GM21526 (cell line): Measurements from ENCODE around the gene TXNDC5.
"Not testable (repeated sequence)": the region's sequence is repeated elsewhere in the genome, so short reads cannot be mapped to it uniquely, and the experiment has no call there.

Experiments used
- ATAC-seq: cut with Tn5 transposase; IDR thresholded peaks from one replicate; pipeline ENCODE4 v1.9.1; 2021; ENCODE audit warnings: moderate library complexity; ENCODE audit not compliant: unreplicated experiment, low FRiP score

Gene TXNDC5

DNA sequence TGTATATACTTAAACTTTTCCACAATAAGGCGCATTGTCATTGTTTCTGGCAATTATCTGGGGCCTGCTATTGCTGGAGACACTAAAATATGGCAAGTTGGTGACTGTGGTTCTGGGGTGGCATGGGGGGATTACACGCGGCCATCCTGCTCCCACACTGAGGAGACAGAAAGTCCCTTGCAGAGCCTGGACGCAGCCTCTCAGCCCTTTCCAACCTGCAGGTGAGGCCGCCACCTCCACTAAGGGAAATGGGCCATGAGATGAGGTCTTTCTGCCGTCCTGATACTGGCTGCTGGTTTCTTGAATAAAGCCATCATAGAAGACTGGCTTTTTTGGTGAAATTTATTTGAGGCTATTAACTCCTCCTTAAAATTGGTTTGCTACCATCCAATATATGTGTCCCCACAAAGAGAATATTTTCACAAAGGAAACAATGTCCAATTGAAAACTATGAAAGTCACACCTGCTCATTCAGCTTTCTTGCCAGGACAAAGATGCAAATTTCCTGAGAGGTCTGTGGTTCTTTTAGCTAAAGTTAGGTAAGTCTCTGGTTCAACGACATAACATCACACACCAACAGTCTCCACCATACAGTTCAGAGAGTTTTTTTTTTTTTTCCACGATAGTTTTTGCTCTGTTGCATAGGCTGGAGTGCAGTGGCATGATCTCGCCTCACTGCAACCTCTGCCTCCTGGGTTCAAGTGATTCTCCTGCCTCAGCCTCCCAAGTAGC lies 13.0 kb downstream of the TXNDC5 start:
- ATAC-seq: peak; percentile 47

DNA sequence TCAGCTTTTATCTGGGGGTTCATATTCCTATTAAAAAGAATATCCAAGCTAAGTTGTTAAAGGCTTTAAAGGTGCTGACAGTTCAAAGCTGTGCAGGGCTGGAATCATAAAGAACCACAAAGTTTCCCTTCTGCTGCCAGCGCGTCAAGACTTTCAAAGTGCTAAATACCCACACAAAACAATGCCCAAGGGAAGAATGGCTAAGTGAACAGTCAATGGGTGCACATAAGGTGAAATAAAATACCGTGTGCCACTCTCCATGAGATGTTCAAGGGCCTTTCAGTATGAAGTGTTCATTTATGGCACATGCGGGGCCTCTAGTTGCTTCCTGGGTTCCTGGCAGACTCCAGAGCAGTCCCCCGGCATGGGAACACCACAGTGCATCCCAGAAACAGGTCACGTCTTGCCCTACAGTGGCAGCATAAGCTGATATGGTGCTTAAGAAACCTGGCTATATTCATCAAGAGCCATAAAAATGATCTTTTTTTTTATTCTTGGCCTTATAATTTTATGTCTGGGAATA lies 14.1 kb downstream of the TXNDC5 start:
- ATAC-seq: no peak

DNA sequence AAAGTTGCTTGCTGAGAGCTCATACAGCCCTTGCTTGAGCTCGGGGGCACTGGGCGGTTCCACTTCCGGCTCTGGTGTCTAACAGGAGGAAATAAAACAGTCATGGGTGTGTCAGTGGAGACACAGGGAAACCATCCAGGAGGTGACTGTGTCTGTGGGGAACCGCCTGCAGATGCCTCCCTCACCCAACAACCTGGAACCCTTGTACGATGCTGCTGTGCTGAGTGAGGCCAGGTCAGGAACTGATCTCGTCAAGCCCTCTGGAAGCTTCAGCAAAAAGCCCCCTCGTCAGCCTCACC lies 15.5 kb downstream of the TXNDC5 start:
- no peak for ATAC-seq

DNA sequence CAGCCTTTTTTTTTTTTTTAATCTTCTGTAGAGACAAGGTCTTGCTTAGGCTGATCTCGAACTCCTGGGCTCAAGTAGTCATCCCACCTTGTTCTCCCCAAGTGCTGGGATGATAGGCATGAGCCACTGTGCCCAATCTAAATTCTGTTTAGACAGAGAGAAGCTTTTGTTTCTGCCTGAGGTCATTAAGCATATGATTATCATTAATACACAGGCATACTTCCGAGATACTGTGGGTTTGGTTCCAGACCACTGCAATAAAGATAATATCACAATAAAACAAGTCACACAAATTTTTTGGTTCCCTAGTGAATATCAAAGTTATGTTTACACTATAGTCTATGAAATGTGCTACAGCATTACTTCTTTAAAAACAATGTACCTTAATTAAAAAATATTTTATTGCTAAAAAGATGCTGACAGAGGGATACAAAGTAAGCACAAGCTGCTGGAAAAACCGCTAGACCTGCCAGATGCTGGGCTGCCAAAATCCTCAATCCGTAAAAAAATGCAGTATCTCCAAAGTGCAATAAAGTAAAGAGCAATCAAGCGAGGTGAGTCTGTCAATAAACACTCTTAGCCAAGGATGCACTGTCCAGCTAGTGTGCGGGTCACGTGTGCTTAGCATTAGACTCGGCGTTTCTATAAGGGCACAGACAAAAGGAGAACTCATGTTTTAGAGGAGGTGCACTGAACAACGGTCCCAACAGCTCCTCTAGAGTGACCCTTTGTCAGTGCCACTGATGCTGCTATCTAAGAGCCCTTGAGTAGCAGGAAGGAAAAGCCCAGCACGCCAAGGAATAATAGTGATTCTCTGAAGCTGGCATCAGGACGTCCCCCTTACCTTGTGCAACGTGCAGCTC lies 16.1 kb downstream of the TXNDC5 start:
- no peak for ATAC-seq

- ATAC-seq: no peak
Measured at GRCh38 chr6:7893342-7893741, 17.2 kb downstream of the TXNDC5 start.

- not testable (repeated sequence) for ATAC-seq
Measured at GRCh38 chr6:7892367-7892766, 18.2 kb downstream of the TXNDC5 start.

- ATAC-seq: no peak
Measured at GRCh38 chr6:7891078-7891872, 19.3 kb downstream of the TXNDC5 start.

DNA sequence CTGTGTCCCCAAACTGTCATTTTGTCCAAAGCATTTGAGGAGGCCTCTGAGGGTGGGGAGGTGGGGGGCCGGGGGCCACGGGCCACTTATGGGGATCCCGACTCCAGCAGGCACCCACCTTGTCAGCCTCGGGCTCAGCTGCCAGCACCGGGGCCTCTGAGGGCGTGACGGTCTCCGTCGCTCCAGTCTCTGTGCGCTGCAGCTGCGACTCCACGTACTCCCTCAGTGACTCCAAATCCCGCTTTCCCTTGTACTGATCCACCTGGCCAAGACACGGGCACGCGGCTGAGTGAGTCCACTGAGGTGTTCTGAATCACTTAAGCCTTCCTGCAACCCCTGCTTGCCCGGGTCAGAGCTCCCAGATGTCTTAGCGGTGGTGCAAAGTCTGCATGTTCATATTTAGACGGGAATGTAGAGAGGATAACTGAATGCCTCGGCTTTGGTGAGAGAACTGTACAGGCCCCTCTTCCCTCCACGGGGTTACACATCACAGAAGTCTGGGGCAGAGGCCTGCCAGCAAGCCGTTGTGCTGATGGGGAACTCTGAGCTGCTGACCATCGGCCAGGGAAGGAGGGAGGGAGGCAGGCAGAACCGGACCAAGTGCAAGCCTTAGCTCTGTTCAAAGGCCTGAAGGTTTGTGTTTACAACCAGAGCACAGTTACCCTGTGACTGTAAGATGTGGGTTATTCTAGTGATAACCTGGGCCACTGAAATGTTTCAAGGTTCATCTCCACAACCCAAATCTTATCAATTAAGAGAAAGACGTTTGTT lies 21.8 kb downstream of the TXNDC5 start:
- no peak for ATAC-seq

DNA sequence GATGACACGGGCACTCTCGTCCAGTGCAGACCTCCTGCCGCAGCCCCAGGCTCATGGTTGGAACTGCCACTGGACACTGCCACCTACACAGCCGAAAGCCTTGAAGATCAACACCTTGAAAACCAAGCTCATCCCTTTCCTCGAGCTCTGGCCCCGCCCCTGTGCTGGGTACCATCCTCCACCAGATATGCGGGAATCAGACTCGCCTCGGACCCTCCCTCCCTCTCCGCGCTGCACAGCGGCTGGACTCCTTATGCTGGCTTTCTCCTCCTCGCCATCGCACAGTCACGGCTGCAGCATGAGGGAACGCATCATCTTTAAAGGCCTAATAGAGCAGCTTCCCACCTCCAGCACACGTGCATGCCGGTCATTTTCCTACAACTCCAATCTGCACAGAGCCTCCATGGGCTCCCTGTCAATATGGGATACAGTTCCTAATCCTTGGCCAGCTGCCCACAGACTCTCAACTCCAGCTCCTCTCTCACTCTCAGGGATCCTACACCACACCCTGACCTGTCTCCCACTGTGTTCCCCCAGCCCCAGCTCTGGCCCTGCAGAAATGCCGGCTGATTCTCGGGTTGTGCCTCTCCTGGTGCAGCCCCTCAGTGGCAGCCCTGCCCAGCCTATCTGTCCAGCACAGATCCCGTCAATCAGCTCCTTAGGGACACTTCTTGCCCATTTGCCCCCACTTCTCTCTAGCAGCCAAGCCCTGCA lies 23.2 kb downstream of the TXNDC5 start:
- no peak for ATAC-seq

GRCh38 chr6:7886132-7886531 lies 24.5 kb downstream of the TXNDC5 start:
- no peak for ATAC-seq

- ATAC-seq: no peak
Measured at GRCh38 chr6:7883381-7883780, 27.2 kb downstream of the TXNDC5 start.

- ATAC-seq: no peak
Measured at GRCh38 chr6:7882505-7883257, 27.9 kb downstream of the TXNDC5 start.

DNA sequence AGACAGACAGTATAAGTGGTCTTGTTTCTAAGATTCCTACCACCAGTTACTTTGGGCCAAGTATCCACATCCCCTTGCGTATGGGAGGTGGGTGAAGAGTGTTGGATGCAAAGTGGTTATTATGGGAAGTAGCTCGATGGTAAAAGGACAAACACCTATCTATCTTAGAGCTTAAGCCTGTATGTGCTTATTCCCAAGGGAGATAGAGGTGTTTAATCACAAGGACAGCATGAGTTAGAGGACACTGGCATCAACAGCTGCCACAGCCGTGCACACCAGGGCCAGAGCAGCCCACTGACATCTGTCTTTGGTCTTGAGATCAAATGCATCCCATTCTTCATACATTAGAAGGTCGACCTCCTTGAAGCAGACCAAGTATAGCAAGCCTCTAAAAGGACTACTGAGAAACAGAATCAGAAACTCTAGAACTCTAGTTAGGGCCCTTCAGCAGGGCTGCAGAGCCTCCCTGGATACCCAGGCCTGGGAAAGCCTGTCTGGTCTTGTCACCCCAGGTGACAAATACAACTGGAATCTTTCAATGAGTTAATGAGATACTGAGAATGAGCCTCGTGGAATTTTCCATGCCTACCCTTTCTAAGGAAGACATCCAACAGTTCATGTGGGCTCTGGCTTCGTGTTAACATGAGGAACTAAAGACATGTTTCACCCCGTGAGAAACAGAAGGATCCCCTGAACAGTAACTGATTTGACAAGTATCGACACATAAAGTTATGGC lies 28.7 kb downstream of the TXNDC5 start:
- ATAC-seq: no peak

DNA sequence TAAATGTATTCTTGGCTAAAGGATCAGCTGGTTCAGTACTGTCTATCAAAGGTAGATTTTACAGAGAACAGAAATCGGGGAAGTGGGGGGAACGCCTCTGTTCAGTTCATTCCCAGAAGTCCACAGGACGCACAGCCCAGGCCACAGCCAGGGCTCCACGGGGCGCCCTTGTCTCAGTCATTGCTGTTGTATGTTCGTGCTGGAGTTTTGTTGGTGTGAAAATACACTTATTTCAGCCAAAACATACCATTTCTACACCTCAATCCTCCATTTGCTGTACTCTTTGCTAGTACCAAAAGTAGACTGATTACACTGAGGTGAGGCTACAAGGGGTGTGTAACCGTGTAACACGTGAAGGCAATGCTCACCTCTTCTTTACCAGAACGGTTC lies 29.9 kb downstream of the TXNDC5 start:
- no peak for ATAC-seq

DNA sequence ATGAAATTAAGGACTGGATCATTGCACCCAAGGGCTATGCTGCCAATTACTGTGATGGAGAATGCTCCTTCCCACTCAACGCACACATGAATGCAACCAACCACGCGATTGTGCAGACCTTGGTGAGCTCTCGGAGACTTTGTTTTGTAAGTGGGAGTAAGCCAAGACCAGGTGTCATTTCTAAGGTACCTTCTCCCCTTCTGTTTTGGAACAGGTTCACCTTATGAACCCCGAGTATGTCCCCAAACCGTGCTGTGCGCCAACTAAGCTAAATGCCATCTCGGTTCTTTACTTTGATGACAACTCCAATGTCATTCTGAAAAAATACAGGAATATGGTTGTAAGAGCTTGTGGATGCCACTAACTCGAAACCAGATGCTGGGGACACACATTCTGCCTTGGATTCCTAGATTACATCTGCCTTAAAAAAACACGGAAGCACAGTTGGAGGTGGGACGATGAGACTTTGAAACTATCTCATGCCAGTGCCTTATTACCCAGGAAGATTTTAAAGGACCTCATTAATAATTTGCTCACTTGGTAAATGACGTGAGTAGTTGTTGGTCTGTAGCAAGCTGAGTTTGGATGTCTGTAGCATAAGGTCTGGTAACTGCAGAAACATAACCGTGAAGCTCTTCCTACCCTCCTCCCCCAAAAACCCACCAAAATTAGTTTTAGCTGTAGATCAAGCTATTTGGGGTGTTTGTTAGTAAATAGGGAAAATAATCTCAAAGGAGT lies 30.4 kb downstream of the TXNDC5 start:
- no peak for ATAC-seq

DNA sequence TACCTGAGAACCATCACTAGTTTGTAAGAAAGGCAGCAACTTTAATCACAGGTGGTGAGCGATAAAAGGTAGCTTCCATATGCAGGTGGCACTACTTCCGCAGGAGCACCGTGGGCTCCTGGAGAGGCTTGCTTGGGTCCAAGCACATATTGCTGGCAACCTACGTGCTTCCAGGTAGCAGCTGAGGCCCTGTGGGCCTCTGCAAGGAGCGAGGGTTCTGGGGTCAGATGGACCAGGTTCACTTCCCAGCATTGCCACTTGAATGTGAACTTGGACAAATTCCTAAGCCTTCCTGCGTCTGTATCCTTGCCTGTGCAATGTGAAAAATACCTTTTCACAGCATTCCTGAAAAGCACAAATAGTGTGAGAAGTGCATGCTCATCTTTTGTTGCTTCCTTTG lies 31.0 kb downstream of the TXNDC5 start:
- no peak for ATAC-seq

GRCh38 chr6:7879043-7879442 lies 31.5 kb downstream of the TXNDC5 start:
- ATAC-seq: no peak
